ENCODE measurements around the gene APOBEC3A. TPM values are rescaled to one million over a fixed set of nuclear protein-coding genes. Genes with fewer than 3 reads are reported as not detected.

The APOBEC3A gene
- total RNA-seq = not detected in 2 replicates
- polyA plus RNA-seq = not detected in 2 replicates

GRCh38 chr22:38957046-38957770 is at the start of gene APOBEC3A:
Gene APOBEC3A, plus strand, starts transcription at chr22:38957609. Its CDS starts 83 bp downstream, at chr22:38957692.
- Histone ChIP-seq H4K20me1 (ENCODE audit: insufficient read depth, poor library complexity, severe bottlenecking) (no peaks in the 10 kb centered on the region), H3K4me1 (ENCODE audit: insufficient read depth) (peaks cover 13% of the 10 kb centered on the region), H2AFZ (no peak within 1 kb of the TSS), H3K4me3 (no peak within 1 kb of the TSS), H3K9me3 (ENCODE audit: low read depth) (no peaks in the 10 kb centered on the region), H3K27me3 (no peaks in the 10 kb centered on the region), H3K9me2 (replicated peaks; ENCODE audit: insufficient read depth) (no peaks in the 10 kb centered on the region), H3K79me2 (no peaks in the 10 kb centered on the region), H3K36me3 (replicated peaks; ENCODE audit: insufficient read depth, low read depth) (no peaks in the 10 kb centered on the region), H3K4me2 (no peak within 1 kb of the TSS), H3K27ac (no peak within 1 kb of the TSS)
- WGBS (ENCODE audit: low lambda C conversion rate, missing lambda C conversion rate) = 86% methylated on average over 11 of the region's 11 CpGs
- DNase-seq (ENCODE audit: low spot score) = no peak
- TF ChIP-seq EZH2phosphoT487 (IDR thresholded peaks at IDR 0.05; ENCODE audit: low read depth, severe bottlenecking, unreplicated experiment) (no peak), EZH2 (IDR thresholded peaks at IDR 0.05; ENCODE audit: borderline replicate concordance) (no peak)
- TF ChIP-seq, protein P1, sequence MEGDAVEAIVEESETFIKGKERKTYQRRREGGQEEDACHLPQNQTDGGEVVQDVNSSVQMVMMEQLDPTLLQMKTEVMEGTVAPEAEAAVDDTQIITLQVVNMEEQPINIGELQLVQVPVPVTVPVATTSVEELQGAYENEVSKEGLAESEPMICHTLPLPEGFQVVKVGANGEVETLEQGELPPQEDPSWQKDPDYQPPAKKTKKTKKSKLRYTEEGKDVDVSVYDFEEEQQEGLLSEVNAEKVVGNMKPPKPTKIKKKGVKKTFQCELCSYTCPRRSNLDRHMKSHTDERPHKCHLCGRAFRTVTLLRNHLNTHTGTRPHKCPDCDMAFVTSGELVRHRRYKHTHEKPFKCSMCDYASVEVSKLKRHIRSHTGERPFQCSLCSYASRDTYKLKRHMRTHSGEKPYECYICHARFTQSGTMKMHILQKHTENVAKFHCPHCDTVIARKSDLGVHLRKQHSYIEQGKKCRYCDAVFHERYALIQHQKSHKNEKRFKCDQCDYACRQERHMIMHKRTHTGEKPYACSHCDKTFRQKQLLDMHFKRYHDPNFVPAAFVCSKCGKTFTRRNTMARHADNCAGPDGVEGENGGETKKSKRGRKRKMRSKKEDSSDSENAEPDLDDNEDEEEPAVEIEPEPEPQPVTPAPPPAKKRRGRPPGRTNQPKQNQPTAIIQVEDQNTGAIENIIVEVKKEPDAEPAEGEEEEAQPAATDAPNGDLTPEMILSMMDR (IDR thresholded peaks at IDR 0.05; ENCODE audit: poor library complexity) = no peak

- Histone ChIP-seq H3K36me3 (replicated peaks; ENCODE audit: insufficient read depth, low read depth) (no peaks in the 10 kb centered on the region), H3K27ac (no peak overlapping the region), H3K4me1 (ENCODE audit: insufficient read depth) (no peaks in the 10 kb centered on the region), H3K9me2 (replicated peaks; ENCODE audit: insufficient read depth) (no peaks in the 10 kb centered on the region), H4K20me1 (ENCODE audit: insufficient read depth, poor library complexity, severe bottlenecking) (no peaks in the 10 kb centered on the region), H3K4me2 (no peak overlapping the region), H3K79me2 (no peaks in the 10 kb centered on the region), H2AFZ (no peak overlapping the region), H3K9me3 (ENCODE audit: low read depth) (peaks cover 3% of the 10 kb centered on the region), H3K4me3 (no peak overlapping the region), H3K27me3 (no peaks in the 10 kb centered on the region)
- no peak for DNase-seq (ENCODE audit: low spot score)
- 98% methylated on average over 2 of the region's 2 CpGs for WGBS (ENCODE audit: low lambda C conversion rate, missing lambda C conversion rate)
- no peak for TF ChIP-seq EZH2 (IDR thresholded peaks at IDR 0.05; ENCODE audit: borderline replicate concordance)
Observed at GRCh38 chr22:38907767-38908166, 49.6 kb upstream of the APOBEC3A start.

- TF ChIP-seq, protein P1 (IDR thresholded peaks at IDR 0.05; ENCODE audit: poor library complexity) = no peak
- no peak for TF ChIP-seq EZH2 (IDR thresholded peaks at IDR 0.05; ENCODE audit: borderline replicate concordance)
- no peak for TF ChIP-seq EZH2phosphoT487 (IDR thresholded peaks at IDR 0.05; ENCODE audit: low read depth, severe bottlenecking, unreplicated experiment)
- DNase-seq (ENCODE audit: low spot score) = no peak
- H3K4me2 ChIP-seq = no peak overlapping the region
- H3K27me3 ChIP-seq = no peaks in the 10 kb centered on the region
- no peaks in the 10 kb centered on the region for H3K9me3 ChIP-seq (ENCODE audit: low read depth)
- no peaks in the 10 kb centered on the region for H3K4me1 ChIP-seq (ENCODE audit: insufficient read depth)
- H2AFZ ChIP-seq = no peak overlapping the region
- no peak overlapping the region for H3K4me3 ChIP-seq
- H4K20me1 ChIP-seq (ENCODE audit: insufficient read depth, poor library complexity, severe bottlenecking) = no peaks in the 10 kb centered on the region
- no peaks in the 10 kb centered on the region for H3K79me2 ChIP-seq
- 58% methylated on average over 1 of the region's 1 CpG for WGBS (ENCODE audit: low lambda C conversion rate, missing lambda C conversion rate)
- no peaks in the 10 kb centered on the region for H3K36me3 ChIP-seq (replicated peaks; ENCODE audit: insufficient read depth, low read depth)
- H3K9me2 ChIP-seq (replicated peaks; ENCODE audit: insufficient read depth) = no peaks in the 10 kb centered on the region
- H3K27ac ChIP-seq = no peak overlapping the region
Observed at GRCh38 chr22:38911434-38911833, 46.0 kb upstream of the APOBEC3A start.

DNA sequence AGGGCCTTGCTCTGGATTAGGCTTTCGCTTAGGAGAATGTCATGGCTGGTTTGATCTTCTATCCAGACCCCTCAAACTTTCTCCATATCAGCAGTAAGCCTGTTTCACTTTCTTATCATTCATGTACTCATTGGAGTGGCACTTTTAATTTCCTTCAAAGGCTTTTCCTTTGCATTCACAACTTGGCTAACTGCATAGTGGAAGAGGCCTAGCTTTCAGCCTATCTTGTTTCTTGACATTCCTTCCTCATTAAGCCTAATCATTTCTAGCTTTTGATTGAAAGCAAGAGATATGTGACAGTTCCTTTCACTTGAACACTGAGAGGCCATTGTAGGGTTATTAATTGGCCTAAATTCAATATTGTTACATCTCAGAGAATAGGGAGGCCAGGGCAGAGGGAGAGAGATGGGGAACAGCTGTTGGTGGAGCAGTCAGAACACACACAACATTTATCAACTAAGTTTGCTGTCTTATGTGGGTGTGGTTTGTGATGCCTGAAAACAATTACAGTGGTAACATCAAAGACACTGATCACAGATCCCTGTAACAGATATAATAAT is 37.7 kb upstream of the APOBEC3A start:
- H4K20me1 ChIP-seq (ENCODE audit: insufficient read depth, poor library complexity, severe bottlenecking) = no peaks in the 10 kb centered on the region
- TF ChIP-seq, protein P1 (IDR thresholded peaks at IDR 0.05; ENCODE audit: poor library complexity) = no peak
- no peak for TF ChIP-seq EZH2 (IDR thresholded peaks at IDR 0.05; ENCODE audit: borderline replicate concordance)
- TF ChIP-seq EZH2phosphoT487 (IDR thresholded peaks at IDR 0.05; ENCODE audit: low read depth, severe bottlenecking, unreplicated experiment) = no peak
- DNase-seq (ENCODE audit: low spot score) = no peak
- no peaks in the 10 kb centered on the region for H3K9me2 ChIP-seq (replicated peaks; ENCODE audit: insufficient read depth)
- WGBS (ENCODE audit: low lambda C conversion rate, missing lambda C conversion rate) = 78% methylated on average over 1 of the region's 1 CpG
- H2AFZ ChIP-seq = no peak overlapping the region
- H3K27ac ChIP-seq = no peak overlapping the region
- no peaks in the 10 kb centered on the region for H3K9me3 ChIP-seq (ENCODE audit: low read depth)
- no peaks in the 10 kb centered on the region for H3K79me2 ChIP-seq
- no peak overlapping the region for H3K4me3 ChIP-seq
- H3K36me3 ChIP-seq (replicated peaks; ENCODE audit: insufficient read depth, low read depth) = no peaks in the 10 kb centered on the region
- no peaks in the 10 kb centered on the region for H3K27me3 ChIP-seq
- H3K4me1 ChIP-seq (ENCODE audit: insufficient read depth) = peaks cover 16% of the 10 kb centered on the region
- H3K4me2 ChIP-seq = no peak overlapping the region

Data from hepatocyte (in vitro differentiated cells).